ENCODE measurements around the gene RFC1. TPM values are rescaled to one million over a fixed set of nuclear protein-coding genes. Genes with fewer than 3 reads are reported as not detected.
"Not testable (repeated sequence)": the region's sequence is repeated elsewhere in the genome, so short reads cannot be mapped to it uniquely, and the experiment has no call there.

Gene RFC1
- total RNA-seq, 1 donor from 2014 or later: 123 TPM

- Mint-ChIP-seq H3K36me3 (peaks cover 33% of the 10 kb centered on the region), H3K27me3 (ENCODE audit: insufficient read depth, low read depth) (peaks cover 2% of the 10 kb centered on the region), H3K4me1 (no peaks in the 10 kb centered on the region), H3K4me3 (no peak overlapping the region), H3K27ac (no peak overlapping the region), H3K9me3 (no peaks in the 10 kb centered on the region)
- Histone ChIP-seq H3K4me2 (no peak overlapping the region), H3K4me1 (no peaks in the 10 kb centered on the region), H3K9me3 (ENCODE audit: low read depth) (no peaks in the 10 kb centered on the region), H3K27me3 (no peaks in the 10 kb centered on the region), H3K27ac (no peak overlapping the region), H3K79me2 (ENCODE audit: low read depth) (no peaks in the 10 kb centered on the region), H2AFZ (replicated peaks) (no peak overlapping the region), H3K4me3 (no peak overlapping the region), H3K9ac (no peak overlapping the region), H3K36me3 (peaks cover 17% of the 10 kb centered on the region), H3F3A (ENCODE audit: low read depth) (no peaks in the 10 kb centered on the region), H4K20me1 (ENCODE audit: low read depth) (no peaks in the 10 kb centered on the region)
- DNase-seq (ENCODE audit: low spot score): no peak
- TF ChIP-seq, protein P1, sequence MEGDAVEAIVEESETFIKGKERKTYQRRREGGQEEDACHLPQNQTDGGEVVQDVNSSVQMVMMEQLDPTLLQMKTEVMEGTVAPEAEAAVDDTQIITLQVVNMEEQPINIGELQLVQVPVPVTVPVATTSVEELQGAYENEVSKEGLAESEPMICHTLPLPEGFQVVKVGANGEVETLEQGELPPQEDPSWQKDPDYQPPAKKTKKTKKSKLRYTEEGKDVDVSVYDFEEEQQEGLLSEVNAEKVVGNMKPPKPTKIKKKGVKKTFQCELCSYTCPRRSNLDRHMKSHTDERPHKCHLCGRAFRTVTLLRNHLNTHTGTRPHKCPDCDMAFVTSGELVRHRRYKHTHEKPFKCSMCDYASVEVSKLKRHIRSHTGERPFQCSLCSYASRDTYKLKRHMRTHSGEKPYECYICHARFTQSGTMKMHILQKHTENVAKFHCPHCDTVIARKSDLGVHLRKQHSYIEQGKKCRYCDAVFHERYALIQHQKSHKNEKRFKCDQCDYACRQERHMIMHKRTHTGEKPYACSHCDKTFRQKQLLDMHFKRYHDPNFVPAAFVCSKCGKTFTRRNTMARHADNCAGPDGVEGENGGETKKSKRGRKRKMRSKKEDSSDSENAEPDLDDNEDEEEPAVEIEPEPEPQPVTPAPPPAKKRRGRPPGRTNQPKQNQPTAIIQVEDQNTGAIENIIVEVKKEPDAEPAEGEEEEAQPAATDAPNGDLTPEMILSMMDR (IDR thresholded peaks at IDR 0.05): no peak
- no peak for TF ChIP-seq EZH2 (IDR thresholded peaks at IDR 0.05)
- no peak for TF ChIP-seq EZH2phosphoT487 (IDR thresholded peaks at IDR 0.05)
Observed at GRCh38 chr4:39303871-39304270, 62.3 kb downstream of the RFC1 start.

DNA sequence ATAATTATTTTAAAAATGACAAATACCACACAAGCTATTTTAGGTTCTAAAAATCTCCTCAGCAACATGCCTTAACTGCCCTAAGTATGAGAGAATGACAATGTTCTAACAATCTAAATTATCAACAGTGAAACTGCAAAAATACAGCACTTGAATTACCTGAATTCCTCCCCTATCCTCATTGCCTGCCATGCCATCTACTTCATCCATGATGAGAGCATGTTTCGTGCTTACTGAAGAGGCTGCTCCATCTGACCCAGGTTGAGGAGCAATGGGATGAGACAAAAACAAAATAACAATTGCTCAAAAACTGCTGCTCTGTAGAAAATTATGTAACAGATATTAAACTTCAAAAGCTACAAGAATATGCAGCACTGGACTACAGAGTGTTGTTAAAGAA is 63.3 kb downstream of the RFC1 start:
- Histone ChIP-seq H3K9ac (no peak overlapping the region), H3K27ac (no peak overlapping the region), H3K4me3 (no peak overlapping the region), H3K36me3 (peaks cover 15% of the 10 kb centered on the region), H4K20me1 (ENCODE audit: low read depth) (no peaks in the 10 kb centered on the region), H3K9me3 (ENCODE audit: low read depth) (no peaks in the 10 kb centered on the region), H3F3A (ENCODE audit: low read depth) (no peaks in the 10 kb centered on the region), H3K4me2 (no peak overlapping the region), H2AFZ (replicated peaks) (no peak overlapping the region), H3K79me2 (ENCODE audit: low read depth) (no peaks in the 10 kb centered on the region), H3K4me1 (no peaks in the 10 kb centered on the region), H3K27me3 (no peaks in the 10 kb centered on the region)
- no peak for TF ChIP-seq EZH2 (IDR thresholded peaks at IDR 0.05)
- no peak for TF ChIP-seq EZH2phosphoT487 (IDR thresholded peaks at IDR 0.05)
- TF ChIP-seq, protein P1 (IDR thresholded peaks at IDR 0.05): no peak
- Mint-ChIP-seq H3K27ac (no peak overlapping the region), H3K4me3 (no peak overlapping the region), H3K36me3 (peaks cover 34% of the 10 kb centered on the region), H3K4me1 (no peaks in the 10 kb centered on the region), H3K27me3 (ENCODE audit: insufficient read depth, low read depth) (peaks cover 2% of the 10 kb centered on the region), H3K9me3 (no peaks in the 10 kb centered on the region)
- DNase-seq (ENCODE audit: low spot score): no peak

GRCh38 chr4:39295784-39296183 is 70.4 kb downstream of the RFC1 start:
- H3K27ac Mint-ChIP-seq: no peak overlapping the region
- no peak overlapping the region for H3K4me2 ChIP-seq
- no peak overlapping the region for H3K9ac ChIP-seq
- DNase-seq (ENCODE audit: low spot score): no peak
- no peak overlapping the region for H3K27ac ChIP-seq
- no peaks in the 10 kb centered on the region for H3K9me3 ChIP-seq (ENCODE audit: low read depth)
- no peaks in the 10 kb centered on the region for H3K27me3 Mint-ChIP-seq (ENCODE audit: insufficient read depth, low read depth)
- H4K20me1 ChIP-seq (ENCODE audit: low read depth): no peaks in the 10 kb centered on the region
- H3K4me1 ChIP-seq: no peaks in the 10 kb centered on the region
- peaks cover 15% of the 10 kb centered on the region for H3K36me3 ChIP-seq
- H3F3A ChIP-seq (ENCODE audit: low read depth): no peaks in the 10 kb centered on the region
- no peaks in the 10 kb centered on the region for H3K4me1 Mint-ChIP-seq
- H3K9me3 Mint-ChIP-seq: no peaks in the 10 kb centered on the region
- H3K27me3 ChIP-seq: no peaks in the 10 kb centered on the region
- no peaks in the 10 kb centered on the region for H3K79me2 ChIP-seq (ENCODE audit: low read depth)
- TF ChIP-seq EZH2 (IDR thresholded peaks at IDR 0.05) (no peak), EZH2phosphoT487 (IDR thresholded peaks at IDR 0.05) (no peak)
- TF ChIP-seq, protein P1 (IDR thresholded peaks at IDR 0.05): no peak
- peaks cover 52% of the 10 kb centered on the region for H3K36me3 Mint-ChIP-seq
- no peak overlapping the region for H3K4me3 Mint-ChIP-seq
- no peak overlapping the region for H2AFZ ChIP-seq (replicated peaks)
- no peak overlapping the region for H3K4me3 ChIP-seq

GRCh38 chr4:39292433-39292832 is 73.7 kb downstream of the RFC1 start:
- H3K27me3 Mint-ChIP-seq (ENCODE audit: insufficient read depth, low read depth); DNase-seq (ENCODE audit: low spot score); H4K20me1 ChIP-seq (ENCODE audit: low read depth); H3K79me2 ChIP-seq (ENCODE audit: low read depth); H3K27ac Mint-ChIP-seq; H2AFZ ChIP-seq (replicated peaks); H3K27ac ChIP-seq; H3K9ac ChIP-seq; H3K4me3 Mint-ChIP-seq; H3K4me1 ChIP-seq; H3K4me2 ChIP-seq; H3F3A ChIP-seq (ENCODE audit: low read depth); H3K9me3 Mint-ChIP-seq; H3K4me3 ChIP-seq; H3K9me3 ChIP-seq (ENCODE audit: low read depth); H3K27me3 ChIP-seq; H3K4me1 Mint-ChIP-seq: not testable (repeated sequence)
- peaks cover 14% of the 10 kb centered on the region for H3K36me3 ChIP-seq
- H3K36me3 Mint-ChIP-seq: peaks cover 42% of the 10 kb centered on the region
